ENCODE measurements around the gene IL1A.

Gene IL1A

GRCh38 chr2:112814278-112814677, 30.0 kb upstream of the IL1A start:
- Histone ChIP-seq H3K36me3 (ENCODE audit: insufficient read depth, low read length) (no peaks in the 10 kb centered on the region), H3K9ac (ENCODE audit: low read length) (no peak overlapping the region), H3K4me1 (ENCODE audit: insufficient read depth, low read length) (peaks cover 12% of the 10 kb centered on the region), H3K4me3 (ENCODE audit: low read depth in 1 of 2, low read length in 2 of 2) (no peak overlapping the region), H3K9me3 (ENCODE audit: low read length) (no peaks in the 10 kb centered on the region), H3K27me3 (ENCODE audit: control insufficient read depth in 1 of 2, insufficient read depth in 2 of 2, low read length in 2 of 2) (no peaks in the 10 kb centered on the region), H3K27ac (ENCODE audit: low read depth, low read length) (no peak overlapping the region)

DNA sequence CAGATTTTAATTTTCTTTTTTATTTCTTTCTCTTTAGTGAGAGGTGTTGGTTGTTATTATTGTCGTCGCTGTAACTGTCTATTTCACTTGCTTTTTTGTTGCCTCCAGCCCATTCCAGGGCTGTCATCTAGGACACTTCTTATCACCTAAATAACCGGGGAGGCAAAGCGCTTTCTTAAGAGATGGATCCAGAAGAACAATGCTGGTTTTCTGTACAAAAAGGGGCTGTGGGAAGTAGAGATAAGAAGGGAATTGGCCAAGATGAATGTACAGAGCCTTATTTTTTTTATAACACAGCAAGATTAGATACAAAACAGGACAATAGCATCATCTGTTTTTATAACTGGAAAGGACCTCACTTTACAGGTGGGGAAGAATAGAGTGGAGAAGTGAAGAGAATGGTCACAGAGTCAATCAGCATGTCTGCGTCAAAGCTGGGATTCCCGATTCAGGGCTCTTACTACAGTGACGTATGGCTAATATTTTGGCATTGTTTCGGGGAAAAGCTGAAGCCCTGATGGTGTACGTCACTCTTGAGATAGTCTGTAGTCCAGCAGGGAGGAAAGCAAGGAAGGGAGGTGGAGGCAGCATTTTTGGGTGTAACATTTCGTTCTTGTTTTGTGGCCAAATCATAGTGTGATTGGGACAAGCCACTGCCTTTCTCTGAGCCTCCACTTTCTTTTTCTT, 29.1 kb upstream of the IL1A start:
- no peak overlapping the region for H3K4me3 ChIP-seq (ENCODE audit: low read depth in 1 of 2, low read length in 2 of 2)
- H3K36me3 ChIP-seq (ENCODE audit: insufficient read depth, low read length), result no peaks in the 10 kb centered on the region
- H3K9ac ChIP-seq (ENCODE audit: low read length), result no peak overlapping the region
- peaks cover 12% of the 10 kb centered on the region for H3K4me1 ChIP-seq (ENCODE audit: insufficient read depth, low read length)
- H3K27me3 ChIP-seq (ENCODE audit: control insufficient read depth in 1 of 2, insufficient read depth in 2 of 2, low read length in 2 of 2), result no peaks in the 10 kb centered on the region
- H3K27ac ChIP-seq (ENCODE audit: low read depth, low read length), result no peak overlapping the region
- H3K9me3 ChIP-seq (ENCODE audit: low read length), result no peaks in the 10 kb centered on the region

DNA sequence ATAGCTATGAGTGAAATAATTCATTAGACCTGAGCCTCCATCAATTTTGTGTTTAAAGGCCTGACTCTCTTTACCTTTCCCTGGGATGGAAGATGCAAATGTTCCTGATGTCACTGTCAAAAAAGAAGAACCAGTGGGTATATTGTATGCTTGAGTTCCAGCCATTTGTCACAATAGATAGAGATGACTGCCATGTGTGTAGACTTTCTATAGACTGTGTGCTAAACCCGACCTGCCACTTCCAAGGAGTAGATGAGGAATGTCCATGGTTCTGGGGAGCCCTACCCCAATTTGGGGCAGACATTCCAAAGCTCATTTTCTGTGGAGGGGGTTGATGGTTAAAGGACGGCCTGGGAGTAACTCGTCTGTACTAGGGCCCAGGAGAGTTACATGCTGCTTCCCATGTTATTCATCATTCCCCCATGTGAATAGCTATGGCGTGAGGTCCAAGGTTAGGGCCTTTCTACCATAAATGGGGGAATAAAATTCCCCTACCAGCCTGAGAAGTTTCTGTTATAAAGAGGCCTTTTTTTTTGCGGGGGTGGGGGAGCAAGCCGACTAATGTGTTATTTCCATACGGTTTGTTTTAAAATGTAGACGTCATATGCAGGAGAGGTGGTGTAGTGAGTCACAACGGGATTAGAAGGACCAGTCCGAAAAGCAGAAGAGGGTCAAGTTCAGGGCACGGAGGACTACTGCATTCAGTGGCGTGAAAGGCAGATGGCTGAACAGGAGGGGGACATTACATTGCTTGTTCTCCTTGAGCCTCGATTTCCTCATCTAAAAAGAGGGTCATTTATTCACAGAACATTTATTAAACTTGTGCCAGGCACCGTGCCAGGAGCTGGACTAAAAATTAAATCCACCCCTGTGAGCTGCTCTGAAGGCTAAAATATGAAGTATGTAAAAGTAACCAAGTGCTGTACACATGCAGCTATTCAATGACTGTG, 28.3 kb upstream of the IL1A start:
- H3K4me3 ChIP-seq (ENCODE audit: low read depth in 1 of 2, low read length in 2 of 2), result no peak overlapping the region
- no peaks in the 10 kb centered on the region for H3K9me3 ChIP-seq (ENCODE audit: low read length)
- H3K4me1 ChIP-seq (ENCODE audit: insufficient read depth, low read length), result peaks cover 12% of the 10 kb centered on the region
- no peaks in the 10 kb centered on the region for H3K36me3 ChIP-seq (ENCODE audit: insufficient read depth, low read length)
- no peak overlapping the region for H3K9ac ChIP-seq (ENCODE audit: low read length)
- no peaks in the 10 kb centered on the region for H3K27me3 ChIP-seq (ENCODE audit: control insufficient read depth in 1 of 2, insufficient read depth in 2 of 2, low read length in 2 of 2)
- H3K27ac ChIP-seq (ENCODE audit: low read depth, low read length), result no peak overlapping the region

DNA sequence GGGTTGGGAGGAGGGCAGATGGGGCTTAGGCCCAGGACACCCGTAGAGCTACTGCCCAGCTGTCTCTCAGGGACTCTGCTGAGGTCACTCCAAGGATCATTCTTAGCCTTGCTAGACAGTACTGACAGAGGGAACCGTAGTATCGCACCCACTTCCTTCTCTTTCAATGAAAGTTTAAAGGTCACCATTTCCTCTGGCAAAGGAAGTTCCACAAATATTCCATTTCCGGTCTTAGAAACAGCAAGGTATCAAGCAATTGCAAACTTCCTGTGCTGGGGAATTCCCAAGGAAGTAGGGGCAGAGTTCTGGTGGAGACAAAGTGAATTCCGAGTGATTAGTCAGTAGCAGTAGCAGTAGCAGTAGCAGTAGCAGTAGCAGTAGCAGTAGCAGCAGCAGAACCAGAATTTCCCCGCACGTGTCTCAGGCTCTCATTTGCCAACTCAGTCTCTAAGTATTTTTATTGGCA, 27.6 kb upstream of the IL1A start:
- H3K4me1 ChIP-seq (ENCODE audit: insufficient read depth, low read length), result peaks cover 12% of the 10 kb centered on the region
- H3K9me3 ChIP-seq (ENCODE audit: low read length), result no peaks in the 10 kb centered on the region
- H3K27ac ChIP-seq (ENCODE audit: low read depth, low read length), result no peak overlapping the region
- no peaks in the 10 kb centered on the region for H3K27me3 ChIP-seq (ENCODE audit: control insufficient read depth in 1 of 2, insufficient read depth in 2 of 2, low read length in 2 of 2)
- H3K4me3 ChIP-seq (ENCODE audit: low read depth in 1 of 2, low read length in 2 of 2), result no peak overlapping the region
- H3K9ac ChIP-seq (ENCODE audit: low read length), result no peak overlapping the region
- H3K36me3 ChIP-seq (ENCODE audit: insufficient read depth, low read length), result no peaks in the 10 kb centered on the region

DNA sequence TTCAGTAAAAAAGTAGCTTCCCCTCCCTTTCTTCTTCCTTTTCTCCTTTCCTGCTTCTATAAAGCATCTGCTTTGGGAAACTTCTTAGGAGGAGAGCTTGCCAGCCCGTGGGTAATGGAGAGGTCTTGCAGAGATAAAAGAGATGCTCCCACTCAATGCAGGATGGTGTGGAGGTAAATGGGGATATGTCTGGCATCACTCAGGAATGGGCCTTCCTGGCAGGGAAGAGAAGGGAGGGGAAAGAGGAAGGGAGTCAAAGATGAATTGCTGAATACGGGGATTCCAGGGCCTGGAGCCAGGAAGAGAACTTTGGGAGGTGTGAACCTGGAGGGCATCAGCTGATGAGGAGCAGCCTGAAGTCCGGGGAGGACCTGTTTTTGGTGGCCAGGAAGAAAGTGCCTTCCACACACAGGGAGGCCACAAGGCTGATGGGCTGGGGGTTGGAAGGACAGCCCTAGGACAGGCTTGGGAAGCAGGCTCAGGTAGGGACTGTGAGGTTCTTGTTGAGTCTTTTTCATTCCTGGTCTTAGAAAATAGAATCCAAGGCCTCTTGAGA, 27.1 kb upstream of the IL1A start:
- peaks cover 12% of the 10 kb centered on the region for H3K4me1 ChIP-seq (ENCODE audit: insufficient read depth, low read length)
- H3K36me3 ChIP-seq (ENCODE audit: insufficient read depth, low read length), result no peaks in the 10 kb centered on the region
- no peak overlapping the region for H3K27ac ChIP-seq (ENCODE audit: low read depth, low read length)
- H3K4me3 ChIP-seq (ENCODE audit: low read depth in 1 of 2, low read length in 2 of 2), result no peak overlapping the region
- no peak overlapping the region for H3K9ac ChIP-seq (ENCODE audit: low read length)
- H3K9me3 ChIP-seq (ENCODE audit: low read length), result no peaks in the 10 kb centered on the region
- no peaks in the 10 kb centered on the region for H3K27me3 ChIP-seq (ENCODE audit: control insufficient read depth in 1 of 2, insufficient read depth in 2 of 2, low read length in 2 of 2)

- no peak overlapping the region for H3K4me3 ChIP-seq (ENCODE audit: low read depth in 1 of 2, low read length in 2 of 2)
- H3K4me1 ChIP-seq (ENCODE audit: insufficient read depth, low read length), result peaks cover 12% of the 10 kb centered on the region
- no peaks in the 10 kb centered on the region for H3K27me3 ChIP-seq (ENCODE audit: control insufficient read depth in 1 of 2, insufficient read depth in 2 of 2, low read length in 2 of 2)
- H3K9me3 ChIP-seq (ENCODE audit: low read length), result no peaks in the 10 kb centered on the region
- no peak overlapping the region for H3K9ac ChIP-seq (ENCODE audit: low read length)
- H3K36me3 ChIP-seq (ENCODE audit: insufficient read depth, low read length), result no peaks in the 10 kb centered on the region
- H3K27ac ChIP-seq (ENCODE audit: low read depth, low read length), result no peak overlapping the region
These were observed 24.8 kb upstream of the IL1A start for GRCh38 chr2:112809112-112809511.

DNA sequence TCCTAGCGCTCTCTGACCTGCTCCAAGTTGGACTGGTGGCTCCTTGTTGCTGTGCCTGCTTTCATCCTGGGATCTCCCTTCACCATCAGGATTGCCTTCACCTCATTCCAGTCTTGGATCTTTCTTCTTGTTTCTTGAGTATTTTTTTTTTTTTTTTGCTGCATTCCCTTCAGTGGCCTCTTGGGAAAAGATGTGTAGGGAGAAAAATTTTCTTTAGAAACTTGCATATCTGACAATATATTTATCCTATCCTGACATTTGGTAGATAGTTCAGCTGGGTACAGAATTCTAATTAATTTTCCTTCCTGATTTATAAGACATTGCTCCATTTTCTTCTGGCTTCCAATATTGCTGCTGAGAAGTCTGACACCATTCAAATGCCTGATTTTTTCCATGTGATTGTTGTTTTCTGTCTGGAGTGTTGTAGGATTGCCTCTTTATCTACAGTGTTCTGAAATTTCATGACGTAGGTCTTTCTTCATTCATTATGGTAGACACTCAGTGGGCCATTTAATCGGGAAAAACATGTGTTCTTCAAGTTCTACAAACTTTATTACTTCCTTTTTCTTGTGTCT, 23.0 kb upstream of the IL1A start:
- no peaks in the 10 kb centered on the region for H3K27me3 ChIP-seq (ENCODE audit: control insufficient read depth in 1 of 2, insufficient read depth in 2 of 2, low read length in 2 of 2)
- no peak overlapping the region for H3K27ac ChIP-seq (ENCODE audit: low read depth, low read length)
- H3K4me3 ChIP-seq (ENCODE audit: low read depth in 1 of 2, low read length in 2 of 2), result no peak overlapping the region
- H3K36me3 ChIP-seq (ENCODE audit: insufficient read depth, low read length), result no peaks in the 10 kb centered on the region
- no peak overlapping the region for H3K9ac ChIP-seq (ENCODE audit: low read length)
- H3K9me3 ChIP-seq (ENCODE audit: low read length), result no peaks in the 10 kb centered on the region
- H3K4me1 ChIP-seq (ENCODE audit: insufficient read depth, low read length), result peaks cover 2% of the 10 kb centered on the region

DNA sequence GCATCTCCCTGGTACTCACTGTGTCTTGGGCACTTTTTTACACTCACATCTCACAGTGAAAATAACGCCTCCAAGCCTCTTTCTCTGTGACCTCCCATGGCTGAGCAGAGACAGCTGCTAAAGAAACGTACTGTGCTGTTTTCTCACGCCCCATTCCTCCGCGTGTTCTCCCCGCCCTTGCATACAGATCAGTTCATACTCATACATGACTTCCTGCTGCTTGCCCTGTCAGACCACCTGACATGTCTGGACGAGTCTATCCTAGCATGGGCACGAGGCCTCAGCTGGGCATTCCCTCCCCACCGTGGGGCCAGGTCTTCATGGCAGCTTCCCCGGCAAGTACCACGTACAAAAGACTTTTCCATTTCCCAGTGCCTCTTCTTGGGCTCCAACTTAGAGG, 21.2 kb upstream of the IL1A start:
- no peaks in the 10 kb centered on the region for H3K36me3 ChIP-seq (ENCODE audit: insufficient read depth, low read length)
- no peaks in the 10 kb centered on the region for H3K27me3 ChIP-seq (ENCODE audit: control insufficient read depth in 1 of 2, insufficient read depth in 2 of 2, low read length in 2 of 2)
- H3K9ac ChIP-seq (ENCODE audit: low read length), result no peak overlapping the region
- H3K9me3 ChIP-seq (ENCODE audit: low read length), result no peaks in the 10 kb centered on the region
- H3K4me3 ChIP-seq (ENCODE audit: low read depth in 1 of 2, low read length in 2 of 2), result no peak overlapping the region
- no peaks in the 10 kb centered on the region for H3K4me1 ChIP-seq (ENCODE audit: insufficient read depth, low read length)
- no peak overlapping the region for H3K27ac ChIP-seq (ENCODE audit: low read depth, low read length)

- Histone ChIP-seq H3K4me1 (ENCODE audit: insufficient read depth, low read length) (no peaks in the 10 kb centered on the region), H3K27me3 (ENCODE audit: control insufficient read depth in 1 of 2, insufficient read depth in 2 of 2, low read length in 2 of 2) (no peaks in the 10 kb centered on the region), H3K9me3 (ENCODE audit: low read length) (no peaks in the 10 kb centered on the region), H3K9ac (ENCODE audit: low read length) (no peak overlapping the region), H3K27ac (ENCODE audit: low read depth, low read length) (no peak overlapping the region), H3K36me3 (ENCODE audit: insufficient read depth, low read length) (no peaks in the 10 kb centered on the region), H3K4me3 (ENCODE audit: low read depth in 1 of 2, low read length in 2 of 2) (no peak overlapping the region)
These were observed 19.6 kb upstream of the IL1A start for GRCh38 chr2:112803691-112804521.

DNA sequence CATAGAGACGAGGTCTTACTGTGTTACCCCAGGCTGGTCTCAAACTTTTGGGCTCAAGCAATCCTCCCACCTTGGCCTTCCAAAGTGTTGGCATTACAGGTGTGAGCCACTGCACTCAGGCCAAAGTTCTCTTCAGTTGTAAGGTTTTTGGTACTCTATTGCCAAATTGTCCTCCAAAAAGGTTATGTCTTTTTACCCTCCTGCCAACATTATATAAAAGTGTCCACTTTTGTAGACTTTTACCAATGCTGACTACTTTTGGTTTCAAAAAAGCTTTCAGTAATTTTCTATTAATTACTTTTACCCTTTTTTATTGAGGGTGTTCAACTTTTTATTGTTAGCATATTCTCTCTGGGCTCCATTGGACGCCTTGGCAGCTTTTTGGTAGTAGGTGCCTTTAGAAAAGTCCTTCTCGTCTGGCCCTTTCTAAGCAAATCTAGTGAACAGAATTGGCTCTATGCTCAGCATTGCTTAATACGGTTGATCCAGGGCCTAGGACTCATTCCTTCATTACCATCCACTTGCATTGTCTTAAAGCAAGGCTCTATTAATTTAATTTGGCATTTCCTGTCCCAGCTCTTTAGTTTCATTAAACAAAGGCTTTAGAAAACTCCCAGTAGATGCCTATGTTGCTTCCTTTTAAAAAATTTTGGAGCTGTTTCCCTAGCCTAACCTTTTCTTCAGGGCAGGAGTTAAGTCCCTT, 16.7 kb upstream of the IL1A start:
- Histone ChIP-seq H3K9me3 (ENCODE audit: low read length) (no peaks in the 10 kb centered on the region), H3K36me3 (ENCODE audit: insufficient read depth, low read length) (no peaks in the 10 kb centered on the region), H3K9ac (ENCODE audit: low read length) (no peak overlapping the region), H3K27me3 (ENCODE audit: control insufficient read depth in 1 of 2, insufficient read depth in 2 of 2, low read length in 2 of 2) (no peaks in the 10 kb centered on the region), H3K4me3 (ENCODE audit: low read depth in 1 of 2, low read length in 2 of 2) (no peak overlapping the region), H3K27ac (ENCODE audit: low read depth, low read length) (no peak overlapping the region), H3K4me1 (ENCODE audit: insufficient read depth, low read length) (no peaks in the 10 kb centered on the region)
